Measurements from ENCODE around the gene LHX3. TPM values are rescaled to one million over a fixed set of nuclear protein-coding genes. Genes with fewer than 3 reads are reported as not detected.

The LHX3 gene
- total RNA-seq, 4 donors from 2014 or later, result not detected

- no peaks in the 10 kb centered on the region for H3K27me3 ChIP-seq
- H3K9me3 ChIP-seq, result no peaks in the 10 kb centered on the region
- no peaks in the 10 kb centered on the region for H3K36me3 ChIP-seq
- H3K4me3 ChIP-seq, result no peak overlapping the region
- H3K27ac ChIP-seq, result no peak overlapping the region
- H3K4me1 ChIP-seq, result no peaks in the 10 kb centered on the region
- intact Hi-C loops (cut with DNase I; ENCODE audit: low total_unique reads), result no loop called here
- TF ChIP-seq POLR2A (IDR thresholded peaks at IDR 0.05) (no peak), CTCF (IDR thresholded peaks at IDR 0.05) (no peak)
- no peak for DNase-seq
These were observed 46.6 kb upstream of the LHX3 start for GRCh38 chr9:136251264-136252115.

GRCh38 chr9:136250676-136251075, 45.7 kb upstream of the LHX3 start:
- Histone ChIP-seq H3K4me3 (no peak overlapping the region), H3K36me3 (no peaks in the 10 kb centered on the region), H3K9me3 (no peaks in the 10 kb centered on the region), H3K27me3 (no peaks in the 10 kb centered on the region), H3K27ac (no peak overlapping the region), H3K4me1 (no peaks in the 10 kb centered on the region)
- intact Hi-C loops (cut with DNase I; ENCODE audit: low total_unique reads), result no loop called here
- no peak for DNase-seq
- TF ChIP-seq CTCF (IDR thresholded peaks at IDR 0.05) (no peak), POLR2A (IDR thresholded peaks at IDR 0.05) (no peak)

- Histone ChIP-seq H3K9me3 (no peaks in the 10 kb centered on the region), H3K36me3 (no peaks in the 10 kb centered on the region), H3K4me3 (no peak overlapping the region), H3K27me3 (no peaks in the 10 kb centered on the region), H3K4me1 (peaks cover 0 to under 1% of the 10 kb centered on the region in 2 donors), H3K27ac (no peak overlapping the region)
- DNase-seq, result no peak
- intact Hi-C loops (cut with DNase I; ENCODE audit: low total_unique reads), result no loop called here
- TF ChIP-seq POLR2A (IDR thresholded peaks at IDR 0.05) (no peak), CTCF (IDR thresholded peaks at IDR 0.05) (no peak)
These were observed 45.1 kb upstream of the LHX3 start for GRCh38 chr9:136249877-136250559.

DNA sequence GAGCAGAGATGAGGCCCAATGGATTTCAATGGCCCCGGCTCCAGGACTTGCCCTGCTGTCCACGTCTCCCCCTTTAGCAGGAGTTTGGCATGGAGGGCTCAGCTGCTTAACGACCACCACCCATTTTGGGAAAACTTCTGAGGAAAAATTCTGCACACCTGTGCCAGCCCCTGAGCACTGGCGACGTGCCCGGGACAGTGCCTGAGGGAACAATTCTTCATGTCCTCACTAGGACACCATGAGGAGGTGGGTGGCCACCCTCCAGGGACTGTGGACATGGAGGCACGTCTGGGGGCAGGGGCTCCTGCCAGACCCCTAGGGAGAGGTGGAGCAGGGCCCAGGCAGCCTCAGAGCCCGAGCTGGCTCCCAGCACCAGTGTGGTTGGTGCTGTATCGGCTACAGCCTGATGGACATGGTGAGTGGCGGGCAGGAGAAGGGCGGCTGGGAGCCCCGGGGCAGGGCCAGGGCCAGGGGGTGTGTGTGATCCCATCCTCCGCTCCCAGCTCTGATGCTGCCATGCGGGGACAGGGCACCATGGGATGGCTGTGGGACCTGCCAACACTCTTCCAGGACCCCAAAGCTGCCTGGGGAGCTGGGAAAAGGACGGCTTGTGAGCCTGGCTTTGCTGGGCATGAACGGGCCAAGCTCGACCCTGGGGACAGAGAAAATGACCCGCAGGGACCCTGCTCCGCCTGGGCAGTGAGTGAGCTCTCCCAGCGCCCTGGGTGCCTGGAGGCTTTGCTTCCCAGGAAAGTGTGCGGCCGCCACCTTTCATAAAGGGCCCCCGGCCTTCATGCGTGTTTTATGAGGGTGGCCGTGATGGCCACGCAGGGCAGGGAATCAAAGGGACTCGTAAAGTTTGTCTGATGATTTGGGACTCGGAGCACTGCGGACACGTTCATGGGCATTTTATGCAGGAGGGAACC, 44.3 kb upstream of the LHX3 start:
- no peaks in the 10 kb centered on the region for H3K27me3 ChIP-seq
- no peaks in the 10 kb centered on the region for H3K36me3 ChIP-seq
- no peak overlapping the region for H3K4me3 ChIP-seq
- peaks cover 6 to 9% of the 10 kb centered on the region in 2 donors for H3K4me1 ChIP-seq
- H3K27ac ChIP-seq, result no peak overlapping the region
- no peak for DNase-seq
- no peaks in the 10 kb centered on the region for H3K9me3 ChIP-seq
- TF ChIP-seq CTCF (IDR thresholded peaks at IDR 0.05), result no peak
- TF ChIP-seq POLR2A (IDR thresholded peaks at IDR 0.05), result no peak
- intact Hi-C loops (cut with DNase I; ENCODE audit: low total_unique reads), result no loop called here

Measured in uterus (tissue), 4 donors.